Brain pericyte (primary cell): Measurements from ENCODE around the gene YBX2.

ENCODE experiments used
- DNase-seq: peaks from one replicate; pipeline ENCODE4 v3.0.0-alpha.2; 2012; ENCODE audit warnings: low read depth, low spot score

Gene YBX2

DNA sequence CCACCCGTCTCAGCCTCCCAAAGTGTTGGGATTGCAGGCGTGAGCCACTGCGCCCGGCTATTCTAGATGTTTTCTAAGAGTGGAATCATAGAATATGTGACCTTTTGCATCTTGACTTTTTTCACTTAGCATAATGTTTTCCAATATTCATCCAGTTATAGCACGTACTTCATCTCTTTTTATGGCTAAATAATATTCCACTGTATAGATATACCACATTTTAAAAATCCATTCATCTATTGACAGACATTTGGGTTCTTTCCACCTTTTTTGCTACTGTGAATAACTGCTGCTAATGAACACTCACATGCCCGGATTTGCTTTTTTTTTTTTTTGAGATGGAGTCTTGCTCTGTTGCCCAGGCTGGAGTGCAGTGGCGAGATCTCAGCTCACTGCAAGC is 9.7 kb upstream of the YBX2 start:
- no peak for DNase-seq

GRCh38 chr17:7296189-7296861 is 1.9 kb upstream of the YBX2 start:
- no peak for DNase-seq

- DNase-seq = no peak
Observed at GRCh38 chr17:7295230-7296180, 1.1 kb upstream of the YBX2 start.

DNA sequence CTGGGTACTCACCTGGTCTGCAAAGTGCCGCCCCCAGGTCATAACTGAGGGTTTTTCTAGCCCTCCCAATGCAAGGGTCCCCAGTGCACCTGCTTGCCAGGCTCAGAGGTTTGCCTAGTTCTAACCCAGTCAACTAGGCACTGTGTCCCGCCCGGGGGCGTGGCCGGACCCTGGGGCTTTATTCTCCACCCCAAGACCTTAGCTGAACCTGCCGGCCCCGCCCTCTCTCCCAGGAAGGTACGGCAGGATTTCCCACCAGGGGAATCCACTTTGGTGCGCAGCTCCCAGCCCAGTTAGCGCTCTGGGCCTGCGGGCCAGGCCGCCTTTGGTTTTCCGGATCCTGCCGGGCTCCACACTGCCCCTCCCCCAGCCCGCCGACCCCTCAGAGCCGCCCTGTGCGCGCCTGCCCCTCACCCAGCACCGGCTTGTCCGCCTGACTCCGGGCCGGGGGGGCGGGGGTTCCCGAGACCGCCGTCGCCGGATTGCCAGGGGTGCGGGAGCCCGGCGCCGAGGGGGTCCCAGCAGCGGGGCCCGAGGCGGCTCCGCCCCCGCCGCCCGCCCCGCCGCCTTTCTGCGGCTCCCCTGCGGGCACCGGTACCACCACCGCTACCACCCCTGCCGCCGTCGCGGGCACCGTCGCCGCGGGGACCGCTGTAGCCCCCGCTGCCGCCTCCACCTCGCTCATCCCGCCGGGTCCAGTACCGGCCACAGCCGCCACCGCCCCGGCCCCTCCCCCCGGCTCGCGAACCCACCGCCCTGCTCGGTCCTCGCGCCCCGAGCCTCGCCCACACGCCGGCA is 424 bp downstream of the YBX2 start:
- DNase-seq = no peak

- DNase-seq = no peak
Observed at GRCh38 chr17:7293159-7293558, 1.3 kb downstream of the YBX2 start.

- no peak for DNase-seq
Observed at GRCh38 chr17:7292729-7293128, 1.7 kb downstream of the YBX2 start.

GRCh38 chr17:7292194-7292593 is 2.2 kb downstream of the YBX2 start:
- DNase-seq = no peak

DNA sequence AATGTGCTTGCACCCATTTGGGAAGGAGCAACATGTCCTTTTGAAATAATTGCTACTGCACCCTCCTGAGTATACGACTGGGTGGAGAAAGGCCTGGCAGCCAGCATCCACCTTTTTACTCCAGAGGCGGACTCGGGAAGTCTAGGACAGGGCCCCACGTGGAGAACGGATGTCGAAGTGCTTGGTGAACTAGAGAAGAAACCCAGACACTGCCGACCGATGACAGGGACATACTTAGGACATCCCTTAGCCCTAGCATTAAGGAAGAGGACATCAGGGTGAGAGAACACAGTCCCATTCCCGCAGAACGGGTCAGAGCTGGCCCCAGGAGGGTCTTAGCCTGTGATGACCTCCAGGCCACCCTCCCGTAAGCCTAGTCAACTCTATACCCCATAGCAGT is 3.8 kb downstream of the YBX2 start:
- no peak for DNase-seq

DNA sequence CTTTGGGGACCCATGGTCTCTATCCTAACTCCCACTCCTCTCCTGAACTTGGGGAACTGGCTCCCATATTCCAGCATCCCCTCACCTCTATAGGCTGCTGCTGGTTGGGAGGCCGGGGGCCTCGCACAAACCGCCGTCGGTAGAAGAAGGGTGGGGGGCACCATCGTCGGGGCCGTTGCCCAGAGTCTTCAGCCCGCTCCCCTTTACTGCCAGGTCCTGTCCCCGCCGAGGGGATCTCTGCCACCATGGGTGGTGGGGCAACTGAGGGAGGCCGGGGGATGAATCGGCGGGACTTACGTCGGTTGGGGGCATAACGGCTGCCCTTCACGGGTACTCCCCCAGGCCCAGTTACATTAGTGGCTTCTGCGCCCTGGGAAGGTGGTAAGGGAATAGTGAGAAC is 4.3 kb downstream of the YBX2 start:
- no peak for DNase-seq

GRCh38 chr17:7289256-7290032 is 5.0 kb downstream of the YBX2 start:
- no peak for DNase-seq

- no peak for DNase-seq
Observed at GRCh38 chr17:7285679-7286078, 8.8 kb downstream of the YBX2 start.

DNA sequence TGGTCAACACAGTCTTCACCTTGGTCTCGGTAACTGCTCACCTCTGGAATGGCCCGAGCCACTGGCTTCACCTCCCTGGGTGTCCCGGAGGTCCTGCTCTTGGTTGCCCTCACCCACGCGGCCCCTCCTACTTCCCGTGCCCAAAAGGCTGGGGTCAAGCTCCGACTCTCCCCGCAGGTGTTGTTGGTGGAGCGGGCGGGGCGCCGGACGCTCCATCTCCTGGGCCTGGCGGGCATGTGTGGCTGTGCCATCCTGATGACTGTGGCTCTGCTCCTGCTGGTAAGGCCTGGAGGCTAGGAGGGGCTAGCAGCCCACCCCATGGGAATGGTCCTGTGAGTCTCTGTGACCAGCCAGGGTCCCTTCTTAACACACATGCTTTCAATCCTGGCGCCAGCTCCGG is 9.5 kb downstream of the YBX2 start:
- DNase-seq = no peak

- no peak for DNase-seq
Observed at GRCh38 chr17:7283471-7284216, 10.8 kb downstream of the YBX2 start.

DNA sequence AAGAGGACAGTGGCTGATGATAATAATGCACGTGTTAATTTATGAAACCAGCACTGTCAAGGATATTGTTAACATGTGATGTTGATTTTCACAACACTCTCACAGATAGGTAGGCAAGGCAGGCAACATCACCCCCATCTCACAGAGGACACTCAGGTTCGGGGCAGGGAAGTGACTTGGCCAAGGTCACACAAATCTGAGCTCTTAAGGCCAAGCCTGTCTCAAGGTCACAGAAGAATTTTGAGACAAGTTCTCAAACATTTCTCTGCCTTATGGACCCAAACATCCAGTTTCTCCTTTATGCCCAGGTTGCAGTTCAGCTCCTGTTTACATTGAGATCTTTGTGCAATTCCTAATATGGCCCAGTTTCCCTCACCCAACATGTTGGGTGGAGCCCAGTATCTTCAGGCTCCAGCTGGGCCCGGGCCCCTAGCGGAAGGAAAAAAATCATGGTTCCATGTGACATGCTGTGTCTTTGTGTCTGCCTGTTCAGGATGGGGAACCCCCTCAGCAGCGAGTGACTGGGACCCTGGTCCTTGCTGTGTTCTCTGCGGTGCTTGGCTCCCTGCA is 11.6 kb downstream of the YBX2 start:
- DNase-seq = no peak

DNA sequence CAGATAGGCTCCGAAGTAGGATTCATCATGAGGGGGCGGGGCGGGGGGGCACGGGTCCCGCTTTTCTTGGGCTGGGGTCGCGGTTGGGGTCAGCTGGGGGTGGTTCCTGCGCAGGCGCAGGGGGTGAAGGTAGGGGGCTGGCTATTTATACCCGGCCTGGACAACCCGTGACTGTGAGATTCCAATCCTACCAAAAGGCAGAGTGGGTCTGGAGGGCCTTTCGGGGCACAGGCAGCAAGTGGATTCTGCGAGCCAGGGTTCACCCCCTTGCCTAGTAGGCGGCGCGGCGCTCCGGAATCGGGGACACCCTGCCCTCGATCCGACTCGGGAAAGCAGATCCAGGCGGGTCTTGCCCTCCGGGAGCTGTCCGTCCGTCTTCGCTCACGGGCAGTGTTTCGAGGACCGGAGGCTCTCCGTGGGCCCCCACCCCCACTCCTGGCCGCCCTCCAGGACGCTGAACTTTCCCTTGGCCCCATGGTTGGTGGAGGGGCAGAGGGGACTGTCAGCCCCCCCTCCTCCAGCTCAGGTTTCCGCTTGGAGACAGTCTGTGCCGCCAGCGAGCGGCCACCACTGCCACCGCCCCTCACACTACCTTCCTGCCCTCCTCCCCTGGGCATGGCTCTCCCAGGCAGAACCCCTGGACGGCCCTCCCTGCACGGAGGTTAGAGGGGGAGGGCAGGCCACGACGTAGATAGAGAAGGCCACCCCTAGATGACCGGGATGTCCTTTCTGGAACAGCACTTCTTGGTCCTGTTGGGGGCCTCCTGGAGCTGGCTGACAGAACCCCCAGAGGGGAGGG is 12.3 kb downstream of the YBX2 start:
- DNase-seq = no peak

GRCh38 chr17:7281074-7281952 is 13.1 kb downstream of the YBX2 start, which contains the start of gene SLC2A4:
SLC2A4 (plus strand) TSS chr17:7281718; CDS start chr17:7281935, 217 bp downstream.
- DNase-seq = peak; percentile 66

DNA sequence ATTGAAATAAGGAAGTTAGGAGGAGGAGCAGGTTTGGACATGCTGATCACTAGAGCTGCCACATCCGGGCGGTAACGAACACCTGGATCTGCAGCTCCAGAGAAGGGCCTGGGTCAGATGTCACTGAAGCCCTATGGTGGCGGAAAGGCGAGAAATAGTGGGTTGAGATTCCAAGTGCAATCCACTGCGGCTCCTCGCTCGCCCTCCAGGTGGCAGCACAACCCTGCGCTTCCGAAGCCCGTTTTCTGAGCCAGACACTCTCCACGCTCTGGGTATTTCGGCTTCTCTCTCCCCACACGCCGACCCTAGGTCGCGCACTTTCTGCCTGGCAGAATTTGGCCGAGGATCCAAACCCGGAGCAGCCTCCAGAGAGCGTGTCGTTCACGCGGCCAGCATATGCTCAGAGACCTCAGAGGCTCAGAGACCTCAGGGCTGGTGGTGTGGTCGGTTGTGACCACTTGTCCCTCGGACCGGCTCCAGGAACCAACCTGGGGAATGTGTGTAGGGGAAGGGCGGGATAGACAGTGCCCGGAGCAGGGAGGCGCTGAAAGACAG is 13.8 kb downstream of the YBX2 start:
- peak; percentile 36 for DNase-seq

GRCh38 chr17:7279448-7279847 is 15.0 kb downstream of the YBX2 start:
- DNase-seq = no peak
